NCI-H524 (cell line): Measurements from ENCODE around the gene LY6G5C.

Source experiments
- DNase-seq, 2 experiments: peaks; one replicate each; lab custom pipeline; 2025; lab: John Stamatoyannopoulos, UW

The LY6G5C gene

DNA sequence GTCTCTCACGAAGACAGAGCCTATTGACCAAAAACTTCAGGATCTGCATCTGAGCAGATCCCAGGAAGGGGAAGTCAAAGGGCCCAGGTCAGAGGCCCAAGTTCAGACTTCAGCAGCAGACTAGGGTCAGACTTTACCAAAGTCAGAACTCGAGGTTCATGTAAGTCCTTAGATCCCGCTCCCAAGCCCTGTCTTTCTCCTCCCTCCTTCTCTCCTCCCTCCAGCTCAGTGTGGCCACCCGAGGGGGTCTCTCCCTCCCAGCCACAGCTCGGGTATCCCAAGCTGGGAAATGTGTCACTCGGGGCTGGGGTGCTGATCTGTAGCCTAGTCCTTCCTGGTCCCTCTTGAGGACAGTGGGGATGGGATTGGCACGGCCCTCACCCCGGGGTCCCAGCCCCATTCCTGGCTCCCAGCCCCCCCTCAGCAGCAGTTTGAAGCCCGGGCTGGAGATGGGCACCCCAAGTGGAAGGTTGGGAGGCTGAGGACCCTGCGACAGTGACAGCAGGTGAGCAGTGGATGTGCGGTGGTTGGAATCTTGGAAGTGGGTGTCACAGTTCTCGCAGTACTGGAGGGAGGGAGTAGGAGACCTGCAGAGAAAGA lies 18.6 kb downstream of the LY6G5C start:
- DNase-seq, result no peak

DNA sequence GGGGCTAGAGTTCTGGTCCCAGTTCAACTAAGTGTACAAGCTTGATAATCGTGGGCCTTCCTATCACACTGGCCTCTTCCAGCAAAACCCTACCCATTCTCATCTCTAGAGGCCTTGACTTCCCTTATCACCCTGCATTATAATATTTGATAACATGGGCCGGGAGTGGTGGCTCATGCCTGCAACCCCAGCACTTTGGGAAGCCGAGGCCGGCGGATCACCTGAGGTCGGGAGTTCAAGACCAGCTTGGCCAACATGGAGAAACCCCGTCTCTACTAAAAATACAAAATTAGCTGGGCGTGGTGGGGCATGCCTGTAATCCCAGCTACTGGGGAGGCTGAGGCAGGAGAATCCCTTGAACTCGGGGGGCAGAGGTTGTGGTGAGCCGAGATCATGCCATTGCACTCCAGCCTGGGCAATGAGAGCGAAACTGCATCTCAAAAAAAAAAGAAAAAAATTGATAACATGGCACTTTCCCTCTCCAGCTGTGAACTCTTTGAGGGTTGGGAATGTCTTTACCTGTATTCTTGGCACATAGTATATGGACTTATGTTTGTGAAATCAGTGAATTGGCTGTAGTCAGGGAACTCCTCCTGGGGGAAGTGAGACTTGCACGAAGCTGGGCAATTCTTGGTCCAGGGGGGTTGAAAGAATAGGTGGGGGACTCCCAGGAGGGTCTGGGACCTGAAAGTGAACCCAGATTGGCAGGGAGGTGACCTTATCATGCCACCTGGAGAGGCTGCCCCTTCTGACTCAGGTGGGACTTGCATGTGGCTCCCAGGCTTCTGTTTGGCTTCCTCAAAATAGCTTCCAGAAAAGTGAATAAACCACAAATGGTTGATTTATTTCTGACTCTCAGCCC lies 19.4 kb downstream of the LY6G5C start:
- DNase-seq, result no peak

DNA sequence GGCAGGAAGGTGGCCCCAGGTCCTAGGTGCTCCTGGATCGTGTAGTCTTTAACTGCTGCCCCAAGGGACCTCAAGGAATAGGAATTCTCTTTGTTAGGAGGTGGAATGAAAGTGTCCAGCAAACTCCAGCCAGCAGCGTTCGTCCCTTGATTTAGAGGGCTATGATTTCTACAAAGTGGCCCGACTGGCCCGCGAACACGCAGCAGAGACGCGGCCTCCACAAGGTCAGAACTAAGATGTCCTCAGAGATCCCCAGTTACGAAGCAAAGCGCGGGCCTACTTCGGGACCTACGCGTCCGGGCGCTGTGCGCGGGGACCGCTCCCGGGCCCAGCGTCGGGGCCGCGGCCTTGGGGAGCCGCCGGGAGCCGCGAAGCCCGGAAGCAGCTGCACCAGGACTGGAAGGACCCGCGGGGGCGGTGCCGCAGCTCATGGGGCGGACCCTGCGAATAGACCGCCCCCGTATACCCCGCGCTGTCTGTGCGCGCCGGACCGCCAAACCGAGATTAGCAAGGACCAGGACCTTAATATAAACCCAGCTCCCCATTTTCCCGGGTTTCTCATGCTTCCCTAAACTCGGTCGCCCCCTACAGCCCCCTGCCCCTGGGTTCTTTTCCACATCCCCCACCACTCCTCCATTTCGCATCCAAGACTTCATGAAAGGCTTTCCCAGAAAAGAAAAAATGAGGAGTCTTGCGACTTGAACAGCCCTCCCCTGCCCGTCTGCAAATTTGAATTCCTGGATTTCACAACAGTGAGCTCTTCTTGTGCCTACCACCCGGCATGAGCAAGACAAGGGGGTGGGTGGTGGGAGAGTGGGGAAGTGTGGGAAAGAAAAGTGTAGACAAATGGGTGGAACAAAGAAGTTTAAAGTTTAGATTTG lies 20.2 kb downstream of the LY6G5C start, which contains the start of gene C6orf47:
Gene C6orf47 (minus strand): TSS at position 398 of the 881 bp plus-strand sequence. CDS start 831 bp downstream, outside the sequence.
- DNase-seq, result peak; percentile 55 to 82

DNA sequence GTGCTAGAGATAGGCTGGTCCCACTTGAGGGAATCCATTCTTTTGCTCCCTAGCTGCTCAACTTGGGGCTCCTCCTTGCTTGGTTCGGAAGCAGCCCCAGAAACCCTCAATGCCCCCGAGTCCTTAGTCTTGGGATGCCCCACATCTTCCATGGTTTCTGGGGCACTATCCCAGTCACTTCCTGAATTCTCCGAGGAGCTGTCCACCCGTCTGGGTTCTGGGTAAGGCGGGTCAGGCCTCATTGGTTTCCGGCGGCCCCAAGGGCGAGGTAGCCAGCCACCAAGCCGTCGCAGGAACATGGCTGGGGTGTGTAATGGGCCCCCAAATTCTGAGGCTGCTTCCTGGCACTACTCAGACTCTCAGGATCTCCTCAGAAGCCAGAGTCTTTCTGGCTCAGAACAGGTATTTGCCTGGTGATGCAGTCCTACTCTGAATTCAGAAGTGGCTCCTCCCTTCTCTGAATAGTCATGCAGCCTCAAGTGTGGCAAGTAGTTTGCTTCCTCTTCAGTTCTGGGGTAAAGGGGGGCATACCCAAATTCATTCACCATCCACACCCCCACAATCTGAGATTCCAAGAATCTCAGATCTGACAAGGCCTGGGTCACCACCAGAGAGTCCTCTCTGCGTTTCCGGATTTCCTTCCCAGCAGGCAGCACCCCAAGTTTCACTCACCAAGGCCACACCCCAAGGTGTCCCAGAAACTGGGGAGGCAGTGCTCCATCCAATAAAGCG lies 21.1 kb downstream of the LY6G5C start:
- DNase-seq, result no peak

DNA sequence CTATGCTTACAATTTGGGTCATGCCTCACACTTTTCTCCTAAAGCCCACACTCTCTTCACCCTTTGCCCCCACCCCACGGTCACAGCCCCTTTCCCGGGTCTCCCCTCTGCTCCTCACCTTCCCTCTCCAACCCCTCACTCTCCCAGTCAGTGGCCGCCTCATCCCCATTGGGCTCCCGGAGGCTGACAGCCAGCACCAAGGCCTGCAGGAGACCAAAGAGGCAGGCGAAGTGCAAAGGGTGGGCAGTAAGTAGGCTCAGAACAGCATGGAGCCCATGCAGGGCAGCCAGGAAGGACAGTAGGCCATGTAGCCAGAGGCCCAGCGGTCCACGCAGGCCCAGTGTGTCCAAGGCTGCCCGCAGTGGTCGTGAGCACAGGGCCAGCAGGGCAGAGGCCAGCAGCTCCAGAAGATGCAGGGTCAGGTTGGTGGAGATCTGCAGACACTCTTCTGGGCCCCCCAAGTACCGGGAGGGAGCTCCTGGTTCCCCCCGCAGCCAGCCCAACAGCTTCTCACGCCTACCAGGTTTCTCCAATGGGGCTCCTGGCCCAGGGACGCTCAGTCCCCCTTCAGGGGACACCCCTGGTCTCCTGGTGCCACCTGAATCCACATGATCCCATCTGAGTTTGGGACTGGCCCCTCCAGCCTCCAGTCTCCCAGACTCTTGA lies 21.8 kb downstream of the LY6G5C start:
- DNase-seq, result no peak

DNA sequence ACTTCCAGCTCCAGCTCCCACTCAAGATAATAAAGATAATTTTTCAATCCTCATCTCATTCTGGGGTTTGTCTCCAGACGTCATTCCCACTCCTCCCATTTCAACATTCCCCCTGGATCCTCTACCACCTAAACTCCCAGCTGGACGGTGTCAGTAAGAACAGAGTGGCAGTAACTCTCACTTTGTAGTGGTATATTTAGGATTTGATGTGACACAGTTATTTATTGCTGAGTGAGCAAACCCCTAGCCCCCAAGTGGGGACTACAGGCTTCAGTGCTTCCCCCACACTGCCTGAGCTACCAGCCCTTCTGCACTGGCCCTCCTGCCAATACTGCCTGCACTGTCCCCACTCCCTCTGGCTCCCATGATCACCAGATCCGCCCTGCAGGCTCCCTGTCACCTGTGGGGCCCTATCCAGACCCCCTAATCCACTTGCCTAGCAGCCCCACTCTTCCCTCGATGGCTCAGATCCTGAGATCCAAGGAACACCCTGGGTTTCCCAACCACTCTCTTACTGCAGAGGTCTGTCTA lies 22.6 kb downstream of the LY6G5C start:
- DNase-seq, result no peak

DNA sequence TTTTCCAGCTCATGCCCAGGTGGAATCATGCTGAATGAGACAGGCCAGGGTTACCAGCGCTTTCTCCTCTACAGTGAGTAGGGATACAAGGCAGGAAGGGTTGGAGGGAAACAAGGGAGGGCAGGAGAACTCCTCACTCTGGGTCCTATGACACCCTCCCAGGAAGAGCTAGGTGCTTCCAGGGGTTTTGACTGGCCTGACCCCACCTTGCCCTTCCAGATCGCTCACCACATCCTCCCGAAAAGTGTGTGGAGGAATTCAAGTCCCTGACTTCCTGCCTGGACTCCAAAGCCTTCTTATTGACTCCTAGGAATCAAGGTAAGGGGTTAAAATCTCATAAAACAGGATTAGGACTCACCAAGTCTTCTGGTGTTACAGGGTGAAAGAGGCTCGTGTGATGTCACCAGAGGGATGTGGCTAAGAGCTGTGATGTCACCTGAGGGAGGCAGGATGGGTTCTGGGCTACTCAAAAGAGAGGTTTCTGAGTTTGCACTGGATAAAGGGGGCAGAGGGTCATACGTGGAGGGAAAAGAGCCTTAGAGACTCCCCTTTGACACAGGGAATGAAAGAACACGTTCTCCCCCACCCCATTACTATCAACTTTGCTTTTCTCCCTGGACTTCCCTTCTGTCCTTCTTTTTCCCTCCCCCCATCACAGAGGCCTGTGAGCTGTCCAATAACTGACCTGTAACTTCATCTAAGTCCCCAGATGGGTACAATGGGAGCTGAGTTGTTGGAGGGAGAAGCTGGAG lies 23.3 kb downstream of the LY6G5C start:
- DNase-seq, result no peak

DNA sequence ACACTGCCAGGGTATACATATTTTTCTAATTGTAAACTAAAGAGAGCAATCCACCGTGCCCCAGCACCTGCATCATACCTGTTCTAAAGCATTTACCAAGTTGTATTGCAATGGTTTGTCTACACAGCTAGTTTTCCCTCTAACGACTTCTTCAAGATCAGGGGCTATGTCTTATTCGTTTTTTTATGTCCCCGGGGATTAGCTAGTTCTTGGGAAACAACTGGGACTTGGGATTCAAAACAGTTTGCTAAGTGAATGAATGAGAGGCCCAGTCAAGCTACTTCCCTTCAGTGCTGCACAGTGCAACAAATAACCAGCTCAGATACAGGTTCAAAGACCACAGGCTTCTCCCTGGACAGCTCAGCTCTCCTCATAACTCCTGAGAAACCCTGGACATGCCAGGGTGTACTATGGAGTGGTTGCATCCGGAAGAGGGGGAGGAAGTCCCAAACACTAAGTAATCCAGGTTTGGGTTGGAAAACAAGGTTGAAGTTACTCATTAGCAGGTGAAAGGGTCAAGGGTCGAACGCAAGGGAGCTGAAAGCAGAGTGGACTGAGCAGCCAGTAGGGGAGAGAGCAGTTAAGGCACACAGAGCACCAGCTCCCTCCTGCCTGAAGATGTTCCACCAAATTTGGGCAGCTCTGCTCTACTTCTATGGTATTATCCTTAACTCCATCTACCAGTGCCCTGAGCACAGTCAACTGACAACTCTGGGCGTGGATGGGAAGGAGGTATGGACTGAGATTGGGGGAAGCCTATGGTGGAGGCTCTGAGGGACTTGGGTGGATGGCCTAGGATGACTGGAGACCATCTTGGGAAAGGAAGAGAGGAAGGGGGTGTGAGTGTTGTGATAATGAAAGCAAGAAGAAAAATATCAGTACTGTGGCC lies 25.3 kb downstream of the LY6G5C start, which contains the start of gene APOM:
Gene APOM (plus strand): TSS at position 546 of the 889 bp plus-strand sequence. CDS start 73 bp downstream, at position 619.
- DNase-seq, result no peak

DNA sequence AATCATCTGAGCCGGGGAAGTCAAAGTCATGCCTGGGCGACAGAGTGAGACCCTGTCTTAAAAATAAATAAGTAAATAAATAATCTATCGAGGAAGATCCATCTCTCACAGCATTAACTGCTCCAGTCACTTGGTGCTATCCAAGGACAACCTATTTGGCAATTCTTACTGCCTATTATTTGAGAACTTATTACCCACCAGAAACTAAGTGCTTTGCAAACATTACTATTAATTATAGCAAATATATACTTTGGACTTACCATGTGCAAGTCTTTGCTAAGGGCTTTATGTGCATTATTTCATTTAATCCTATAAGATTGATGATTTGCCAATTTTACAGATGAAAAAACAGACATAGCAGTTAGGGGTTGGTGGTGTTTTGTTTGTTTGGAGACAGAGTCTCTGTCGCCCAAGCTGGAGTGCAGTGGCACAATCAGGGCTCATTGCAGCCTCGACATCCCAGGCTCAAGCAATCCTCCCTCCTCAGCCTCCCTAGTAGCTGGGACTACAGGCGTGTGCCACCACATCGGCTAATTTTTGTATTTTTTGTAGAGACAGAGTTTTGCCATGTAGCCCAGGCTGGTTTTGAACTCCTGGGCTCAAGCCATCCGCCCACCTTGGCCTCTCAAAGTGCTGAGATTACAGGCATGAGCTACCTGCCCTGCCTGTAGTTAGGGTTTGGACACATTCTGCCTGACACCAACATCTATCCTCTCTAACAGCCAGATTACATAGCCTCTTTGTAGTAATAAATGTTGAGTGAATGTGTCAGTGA lies 26.1 kb downstream of the LY6G5C start:
- no peak for DNase-seq

DNA sequence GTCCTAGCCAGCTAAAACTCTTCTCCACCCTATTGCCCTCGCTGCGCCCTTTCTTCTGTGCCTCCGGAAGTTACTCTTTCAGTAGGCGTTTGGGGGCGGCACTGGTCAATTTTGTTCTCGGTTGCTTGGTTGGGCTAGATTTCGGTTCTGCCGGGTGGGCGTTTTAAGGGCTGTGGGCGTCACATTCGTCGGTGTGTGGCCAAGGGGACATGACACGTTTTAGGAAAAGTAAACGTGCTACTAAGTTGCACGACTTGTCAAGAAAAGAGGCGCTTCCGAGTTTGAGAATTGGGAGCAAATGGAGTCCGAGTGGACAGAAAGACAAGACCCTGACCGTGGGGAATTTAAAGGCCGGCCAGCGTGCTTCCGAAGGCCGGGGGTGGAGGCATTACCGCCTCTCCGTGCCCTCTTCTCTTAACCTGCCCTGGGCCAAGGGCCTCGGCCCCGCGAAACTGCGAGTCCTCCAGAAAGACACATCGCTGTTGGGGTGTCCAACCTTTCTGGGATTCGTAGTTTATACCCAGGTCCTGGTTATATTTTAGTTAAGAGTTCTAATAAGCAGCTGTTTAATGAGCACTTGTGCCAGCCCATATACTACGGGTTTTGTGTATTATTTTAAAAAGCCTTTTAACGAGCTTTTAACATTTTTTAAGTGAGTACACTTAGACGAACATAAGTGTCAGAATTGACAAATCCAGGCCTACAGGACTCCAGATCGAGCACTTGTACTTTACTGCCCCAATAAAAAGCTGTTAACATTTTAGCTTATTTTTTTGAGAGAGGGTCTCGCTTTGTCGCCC lies 27.7 kb downstream of the LY6G5C start:
- DNase-seq, result peak; percentile 93 to 96

DNA sequence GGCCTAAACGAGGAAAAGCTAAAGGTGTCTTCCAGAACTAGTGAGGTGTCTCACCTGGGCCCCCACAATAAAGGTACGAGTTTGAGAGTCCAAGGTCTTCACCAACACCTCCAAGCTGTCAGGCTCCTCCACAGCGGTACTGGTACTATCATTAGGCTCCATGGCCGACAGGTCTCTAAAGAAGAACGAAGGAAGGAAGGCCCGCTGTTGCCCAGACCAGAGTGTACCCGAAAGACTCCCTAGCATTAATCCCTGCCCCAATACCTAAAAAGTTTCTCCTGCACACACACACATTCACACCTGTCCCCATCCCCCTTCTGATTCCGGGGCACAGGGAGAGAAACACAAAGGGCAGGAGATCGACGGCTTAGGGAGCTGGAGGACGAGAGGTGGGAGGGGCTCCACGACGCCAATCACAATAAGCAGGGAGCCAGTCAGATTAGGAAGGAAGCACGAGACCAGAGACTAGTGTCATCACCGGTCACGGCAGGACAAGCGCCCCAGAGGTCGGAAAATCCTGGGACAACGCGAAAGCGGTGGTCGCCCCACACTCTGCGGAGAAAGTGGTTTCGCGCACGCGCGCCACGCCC lies 29.2 kb downstream of the LY6G5C start:
- peak; percentile 47 to 58 for DNase-seq

DNA sequence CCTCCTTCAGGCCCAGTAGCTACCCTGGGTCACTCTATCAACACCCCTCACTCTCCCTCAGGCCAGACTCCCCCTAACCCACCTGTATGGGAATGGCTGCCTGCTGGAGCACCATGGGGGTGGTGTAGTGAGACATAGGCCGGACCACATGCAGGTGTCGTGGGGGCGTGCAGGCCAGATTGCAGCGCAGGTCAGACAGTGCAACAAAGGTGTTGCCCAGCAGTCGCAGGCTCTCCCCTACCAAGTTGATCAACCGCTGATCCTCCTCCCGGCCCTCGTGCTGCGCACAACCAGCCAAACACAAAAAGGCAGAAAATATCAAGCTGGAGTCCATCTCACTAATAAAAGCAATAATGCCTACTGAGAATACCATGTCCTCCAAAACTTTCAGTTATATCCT lies 35.5 kb downstream of the LY6G5C start:
- no peak for DNase-seq

DNA sequence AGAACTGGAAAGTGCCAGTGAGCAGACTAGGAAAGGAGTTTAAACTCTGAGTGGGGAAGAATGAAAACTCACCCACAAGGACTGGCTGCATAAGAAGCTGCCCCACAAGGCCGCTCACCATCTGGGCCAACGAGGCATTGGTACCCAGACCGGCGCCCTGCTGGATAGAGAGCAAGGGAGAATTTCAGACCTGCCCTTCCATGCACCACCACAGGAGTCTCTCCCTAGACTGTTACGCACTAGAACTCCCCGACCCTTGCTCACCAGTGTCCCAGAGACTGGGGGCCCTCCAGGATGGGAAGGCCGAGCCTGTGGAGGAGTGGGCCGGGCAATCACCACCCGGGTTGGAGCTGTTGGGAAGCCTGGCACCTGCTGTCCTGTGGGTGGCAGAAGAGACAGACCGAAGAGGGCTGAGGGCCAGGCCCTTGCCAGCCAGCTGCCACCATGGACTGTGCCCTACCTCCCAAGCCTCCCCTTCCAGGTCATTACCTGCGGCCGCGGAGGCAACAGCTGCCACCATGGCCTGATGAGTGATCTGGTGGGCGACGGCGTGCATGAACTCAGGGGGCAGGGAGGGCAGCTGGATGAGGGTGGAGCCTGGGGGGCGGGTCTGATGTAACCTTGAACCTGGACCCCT lies 36.9 kb downstream of the LY6G5C start:
- DNase-seq, result no peak

DNA sequence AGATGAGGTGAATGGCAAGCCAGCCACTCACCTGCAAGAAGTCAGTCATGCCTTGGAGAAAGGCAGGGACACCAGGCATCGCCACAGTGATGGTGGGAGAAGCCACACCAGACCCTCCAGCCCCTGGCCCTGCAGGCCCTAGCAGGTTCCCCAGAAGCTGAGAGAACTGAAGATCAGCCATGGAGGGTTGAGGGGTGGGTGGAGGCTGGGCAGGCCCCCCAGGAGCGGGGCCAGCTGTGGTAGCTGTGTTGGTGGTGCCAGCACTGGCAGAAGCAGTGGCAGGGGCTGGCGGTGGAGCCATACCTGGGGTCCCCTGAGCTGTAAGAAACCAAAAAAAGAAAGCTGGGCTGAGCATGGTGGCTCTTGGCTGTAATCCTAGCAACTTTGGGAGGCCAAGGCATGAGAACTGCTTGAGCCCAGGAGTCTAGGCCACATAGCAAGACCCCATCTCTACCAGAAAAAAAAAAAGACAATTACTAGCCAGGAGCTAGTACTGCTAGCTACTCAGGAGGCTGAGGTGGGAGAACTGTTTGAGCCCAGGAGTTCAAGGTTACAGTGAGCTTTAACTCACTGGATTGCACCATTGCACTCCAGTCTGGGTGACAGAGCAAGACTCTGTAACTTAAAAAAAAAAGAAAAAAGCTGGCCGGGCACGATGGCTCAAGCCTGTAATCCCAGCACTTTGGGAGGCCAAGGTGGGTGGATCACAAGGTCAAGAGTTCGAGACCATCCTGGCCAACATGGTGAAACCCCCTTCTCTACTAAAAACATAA lies 37.9 kb downstream of the LY6G5C start:
- no peak for DNase-seq

DNA sequence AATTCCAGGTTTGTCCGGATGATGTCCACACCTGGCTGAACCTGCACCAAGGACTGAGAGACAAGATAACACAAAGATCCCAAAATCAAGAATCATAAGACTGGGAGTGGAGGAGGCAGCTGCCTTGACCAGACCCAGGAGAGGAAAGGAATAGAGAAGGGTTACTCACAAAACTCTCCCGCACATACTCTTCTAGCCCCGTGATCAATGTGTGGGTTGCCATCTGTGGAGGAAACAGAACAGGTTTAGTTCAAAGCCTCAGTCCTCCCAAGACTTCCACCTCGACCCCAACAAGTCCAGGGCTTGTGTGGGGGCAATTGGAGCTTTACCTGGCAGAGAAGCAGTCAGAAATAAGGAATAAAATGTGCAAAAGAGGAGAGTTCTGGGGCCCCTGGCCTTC lies 39.5 kb downstream of the LY6G5C start:
- DNase-seq, result no peak

DNA sequence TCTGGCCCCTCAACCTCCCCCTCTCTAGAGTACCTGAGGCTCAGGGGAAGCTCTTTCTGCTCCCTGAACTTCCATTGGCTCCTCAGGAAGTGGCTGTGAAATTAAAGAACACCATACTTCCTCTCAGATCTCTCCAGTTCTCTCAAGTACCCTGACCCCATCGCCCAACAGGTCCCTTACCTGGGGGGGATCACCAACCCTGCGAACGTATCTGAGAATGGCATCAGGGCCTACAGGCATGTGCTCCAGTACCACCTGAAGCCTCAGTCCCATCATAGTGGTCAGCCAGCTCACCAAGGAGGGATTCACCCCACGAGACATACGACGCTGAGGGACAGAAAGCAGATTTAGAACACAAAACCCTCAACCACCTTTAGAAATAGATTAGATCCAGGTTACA lies 40.3 kb downstream of the LY6G5C start:
- DNase-seq, result no peak
